SK-N-SH (cell line): ENCODE results near the gene PAMR1. TPM values are rescaled to one million over a fixed set of nuclear protein-coding genes. Genes with fewer than 3 reads are reported as not detected.

ENCODE experiments used
- CTCF ChIA-PET: fragments of 300-600, 350-600 bp; formaldehyde crosslinking; extraction: SDS; loops from one replicate; lab custom pipeline; 2021; lab: Yijun Ruan, JAX
- POLR2A ChIA-PET: fragments of 350-600 bp; sonication (Branson Sonifier 250); formaldehyde crosslinking; extraction: SDS; loops from one replicate; lab custom pipeline; 2020; ENCODE audit warnings: antibody characterized with exemption, inconsistent platforms; lab: Yijun Ruan, JAX
- DNase-seq: peaks from one replicate; pipeline ENCODE4 v3.0.0; 2012
- H2AFZ ChIP-seq: fragments of 200-600 bp; sonication (generic); 2 replicates; pipeline ENCODE4 v1.8.1; 2016; ENCODE audit warnings: antibody characterized with exemption, mild to moderate bottlenecking, low read depth
- H3F3A ChIP-seq: fragments of 200-600 bp; sonication (generic); replicated peaks from 2 replicates; pipeline ENCODE3; 2016; ENCODE audit warnings: antibody characterized with exemption, mild to moderate bottlenecking; ENCODE audit not compliant: insufficient read depth
- H3K27ac ChIP-seq, 2 experiments: fragments of 200-500 bp in 1 of 2; fragments of 200-600 bp in 1 of 2; sonication (Bioruptor generic) in 1 of 2; sonication (generic), shearing (Covaris generic) in 1 of 2; 2 replicates each; pipeline versions ENCODE4 v1.5.1 to v1.6.1; 2014 to 2016; ENCODE audit warnings: low read depth in 2 of 2, inconsistent platforms in 1 of 2, low read length in 1 of 2, mild to moderate bottlenecking in 1 of 2, mixed read lengths in 1 of 2
- H3K27me3 ChIP-seq: fragments of 200-600 bp; sonication (generic), shearing (Covaris generic); 2 replicates; pipeline ENCODE4 v1.6.1; 2016; ENCODE audit warnings: mixed run types; ENCODE audit not compliant: insufficient read depth
- H3K36me3 ChIP-seq, 2 experiments: fragments of 200-500 bp in 1 of 2; fragments of 200-600 bp in 1 of 2; sonication (Bioruptor generic) in 1 of 2; sonication (generic) in 1 of 2; replicated peaks in 1 of 2; 2 replicates each; pipeline versions ENCODE3 to v1.5.1; 2014 to 2016; ENCODE audit warnings: low read length in 1 of 2, mild to moderate bottlenecking in 1 of 2; ENCODE audit not compliant: insufficient read depth in 2 of 2, control insufficient read depth in 1 of 2
- H3K4me1 ChIP-seq, 2 experiments: fragments of 200-500 bp in 1 of 2; fragments of 200-600 bp in 1 of 2; sonication (Bioruptor generic) in 1 of 2; sonication (generic), shearing (Covaris generic) in 1 of 2; 2 replicates each; pipeline versions ENCODE4 v1.5.1 to v1.6.1; 2014 to 2016; ENCODE audit warnings: low read depth in 1 of 2, low read length in 1 of 2, mixed run types in 1 of 2; ENCODE audit not compliant: insufficient read depth in 2 of 2, control insufficient read depth in 1 of 2
- H3K4me2 ChIP-seq: fragments of 200-600 bp; sonication (generic), shearing (Covaris generic); 2 replicates; pipeline ENCODE4 v1.6.1; 2017; ENCODE audit warnings: mixed run types
- H3K4me3 ChIP-seq, 2 experiments: fragments of 200-500 bp in 1 of 2; fragments of 200-600 bp in 1 of 2; sonication (Bioruptor generic) in 1 of 2; sonication (generic), shearing (Covaris generic) in 1 of 2; 2 replicates each; pipeline versions ENCODE4 v1.5.1 to v1.8.1; 2014 to 2016; ENCODE audit warnings: low read depth in 2 of 2, inconsistent platforms in 1 of 2, low read length in 1 of 2, mild to moderate bottlenecking in 1 of 2, mixed read lengths in 1 of 2, moderate library complexity in 1 of 2
- H3K79me2 ChIP-seq: fragments of 200-600 bp; sonication (generic); 2 replicates; pipeline ENCODE4 v1.8.1; 2017; ENCODE audit warnings: mild to moderate bottlenecking; ENCODE audit not compliant: insufficient read depth
- H3K9ac ChIP-seq: fragments of 200-600 bp; sonication (generic); 2 replicates; pipeline ENCODE4 v1.6.1; 2017; ENCODE audit warnings: mixed run types
- H3K9me2 ChIP-seq: fragments of 200-600 bp; sonication (generic); 2 replicates; pipeline ENCODE4 v1.6.1; 2017; ENCODE audit warnings: mixed run types
- H3K9me3 ChIP-seq: fragments of 200-600 bp; sonication (generic); 2 replicates; pipeline ENCODE4 v1.6.1; 2017; ENCODE audit warnings: mixed run types, mild to moderate bottlenecking, moderate library complexity
- H4K20me1 ChIP-seq: fragments of 200-600 bp; sonication (generic); 2 replicates; pipeline ENCODE4 v1.6.1; 2017; ENCODE audit warnings: mild to moderate bottlenecking, mixed run types; ENCODE audit not compliant: insufficient read depth
- CHD2 ChIP-seq: fragments of 150-350 bp; IDR thresholded peaks from 2 replicates; pipeline ENCODE4 v1.6.1; 2018; ENCODE audit warnings: low read length; ENCODE audit not compliant: partially characterized antibody
- CTCF ChIP-seq: fragments of 200-600 bp; sonication (generic); IDR thresholded peaks from 2 replicates; pipeline ENCODE4 v1.6.1; 2017; ENCODE audit warnings: antibody characterized with exemption, mild to moderate bottlenecking, moderate library complexity
- ELF1 ChIP-seq: IDR thresholded peaks from 2 replicates; pipeline ENCODE4 v1.4.0; 2012
- EP300 ChIP-seq, 2 experiments: IDR thresholded peaks; 2 replicates each; pipeline versions ENCODE4 v1.4.0 to v1.6.1; 2012; ENCODE audit warnings: borderline replicate concordance in 1 of 2, low read depth in 1 of 2, low read length in 1 of 2
- EZH2phosphoT487 ChIP-seq: fragments of 200-600 bp; sonication (generic); IDR thresholded peaks from 2 replicates; pipeline ENCODE4 v1.6.1; 2017; ENCODE audit warnings: low read depth, mixed run types, mild to moderate bottlenecking, antibody characterized with exemption, moderate library complexity, borderline replicate concordance
- FOSL2 ChIP-seq: IDR thresholded peaks from 2 replicates; pipeline ENCODE4 v1.4.0; 2012; ENCODE audit warnings: low read depth, mild to moderate bottlenecking, moderate library complexity, borderline replicate concordance
- GABPA ChIP-seq: IDR thresholded peaks from 2 replicates; pipeline ENCODE4 v1.4.0; 2012; ENCODE audit warnings: low read depth, mild to moderate bottlenecking
- GATA2 ChIP-seq: sonication (generic); formaldehyde crosslinking; IDR thresholded peaks from 2 replicates; pipeline ENCODE4 v1.5.0; 2020; ENCODE audit warnings: mild to moderate bottlenecking, missing genetic modification reagents
- IRF3 ChIP-seq: fragments of 150-350 bp; IDR thresholded peaks from 2 replicates; pipeline ENCODE4 v1.6.1; 2016; ENCODE audit warnings: mild to moderate bottlenecking, low read depth, low read length
- MXI1 ChIP-seq: IDR thresholded peaks from 2 replicates; pipeline ENCODE4 v1.6.1; 2012; ENCODE audit warnings: mild to moderate bottlenecking, low read depth, low read length, improper control_type of control experiment
- PBX3 ChIP-seq: IDR thresholded peaks from 2 replicates; pipeline ENCODE4; 2012
- POLR2AphosphoS5 ChIP-seq: IDR thresholded peaks from 2 replicates; pipeline ENCODE4 v1.6.1; 2012; ENCODE audit warnings: low read depth, low read length
- RCOR1 ChIP-seq: fragments of 150-350 bp; IDR thresholded peaks from 2 replicates; pipeline ENCODE4 v1.6.1; 2017; ENCODE audit warnings: antibody characterized with exemption, low read length
- REST ChIP-seq: IDR thresholded peaks from 2 replicates; pipeline ENCODE4 v1.6.1; 2012; ENCODE audit warnings: mild to moderate bottlenecking, low read depth, low read length, moderate library complexity
- RFX5 ChIP-seq: IDR thresholded peaks from 2 replicates; pipeline ENCODE4 v1.6.1; 2012; ENCODE audit warnings: mild to moderate bottlenecking, improper control_type of control experiment, low read length
- RXRA ChIP-seq: IDR thresholded peaks from 2 replicates; pipeline ENCODE4 v1.4.0; 2012; ENCODE audit warnings: low read depth, mild to moderate bottlenecking, borderline replicate concordance
- SMC3 ChIP-seq: IDR thresholded peaks from 2 replicates; pipeline ENCODE4 v1.6.1; 2012; ENCODE audit warnings: low read depth, low read length, improper control_type of control experiment
- TAF1 ChIP-seq: IDR thresholded peaks from 2 replicates; pipeline ENCODE4 v1.6.1; 2012; ENCODE audit warnings: low read depth, mild to moderate bottlenecking, low read length, moderate library complexity, borderline replicate concordance
- USF1 ChIP-seq: IDR thresholded peaks from 2 replicates; pipeline ENCODE4 v1.4.0; 2012; ENCODE audit warnings: low read depth, borderline replicate concordance
- USF2 ChIP-seq: fragments of 150-350 bp; IDR thresholded peaks from 2 replicates; pipeline ENCODE4 v1.6.1; 2017; ENCODE audit warnings: antibody characterized with exemption, low read length, low read depth, borderline replicate concordance
- whole genome bisulfite sequencing: methylation state at CpG from one replicate; pipeline ENCODE4 v1.1.6; 2017; ENCODE audit warnings: low lambda C conversion rate; 5-methylcytosine and 5-hydroxymethylcytosine counted together
- polyA plus RNA-seq, 3 experiments: library from polyadenylated mRNA; depleted of rRNA; stranded (reverse); fragments of >200 nt; gene quantifications; 2 replicates each; pipeline ENCODE4 v1.2.3, GENCODE V29; 2012

PAMR1 gene
- polyA plus RNA-seq, 1 of the 3 experiments (the other 2 are of a cell fraction) = 0.31 TPM

GRCh38 chr11:35566181-35566580 lies 40.8 kb upstream of the PAMR1 start:
- no peaks in the 10 kb centered on the region for H3K79me2 ChIP-seq
- CTCF ChIA-PET = interaction anchor here (0.9 to 1.4 kb wide), 2 partner anchors 256 to 944 kb away, joined by 3 read pairs; partner anchors contain the start of gene TRAF6
- peaks cover 4 to 14% of the 10 kb centered on the region in 2 experiments; a peak in 2 of 4 replicates for H3K4me1 ChIP-seq
- H3K9me2 ChIP-seq = no peaks in the 10 kb centered on the region
- H3K9me3 ChIP-seq = no peaks in the 10 kb centered on the region; the same call in 1 of the 2 replicates
- no peaks in the 10 kb centered on the region for H3K36me3 ChIP-seq
- 70% methylated on average over 4 of the region's 4 CpGs for WGBS
- no peak overlapping the region for H2AFZ ChIP-seq
- POLR2A ChIA-PET = no interaction called here
- H4K20me1 ChIP-seq = no peaks in the 10 kb centered on the region
- TF ChIP-seq RXRA = no peak
- TF ChIP-seq GATA2 (CRISPR knock-in tag) = no peak
- no peak for TF ChIP-seq PBX3
- TF ChIP-seq IRF3 = no peak
- no peak for TF ChIP-seq REST
- TF ChIP-seq USF2 = no peak
- no peak for TF ChIP-seq USF1
- no peak for TF ChIP-seq EP300 (IDR thresholded peaks at IDR 0.05; ENCODE audit: borderline replicate concordance in 1 of 2, low read depth in 1 of 2, low read length in 1 of 2)
- TF ChIP-seq GABPA = no peak
- no peak for TF ChIP-seq TAF1
- TF ChIP-seq EZH2phosphoT487 = no peak
- TF ChIP-seq CHD2 = no peak
- TF ChIP-seq ELF1 = no peak
- no peak for TF ChIP-seq POLR2AphosphoS5
- no peak for TF ChIP-seq RCOR1
- TF ChIP-seq SMC3 = no peak
- TF ChIP-seq MXI1 = no peak
- TF ChIP-seq RFX5 = no peak
- TF ChIP-seq FOSL2 = no peak
- TF ChIP-seq CTCF = no peak
- TF ChIP-seq, all 33 proteins: peak for 0
- H3K4me2 ChIP-seq = no peak overlapping the region
- H3K27ac ChIP-seq = peak overlapping the region in 1 of 2 experiments; percentile 27; a peak in 2 of 4 replicates
- H3K4me3 ChIP-seq = no peak overlapping the region
- H3F3A ChIP-seq = peaks cover 11% of the 10 kb centered on the region
- DNase-seq = no peak
- no peaks in the 10 kb centered on the region for H3K27me3 ChIP-seq
- no peak overlapping the region for H3K9ac ChIP-seq
